WTC11 (cell line): ENCODE results near the gene CAPN7. TPM values are rescaled to one million over a fixed set of nuclear protein-coding genes. Genes with fewer than 3 reads are reported as not detected.

Experiments used
- ATAC-seq: fragments of 200-7000 bp; cut with Tn5 transposase; 2 replicates; pipeline ENCODE4 v1.10.0; 2021; ENCODE audit warnings: mild to moderate bottlenecking, moderate library complexity
- CTCF ChIA-PET: fragments of 300-600 bp; sonication (Branson Sonifier 250); formaldehyde crosslinking; loops from one replicate; lab custom pipeline; 2021; ENCODE audit warnings: antibody characterized with exemption; lab: Charles Lee
- POLR2A ChIA-PET: fragments of 350-600 bp; sonication (Branson Sonifier 250); formaldehyde crosslinking; loops from one replicate; lab custom pipeline; 2021; ENCODE audit warnings: antibody characterized with exemption; lab: Charles Lee
- DNase-seq: peaks from one replicate; pipeline ENCODE4 v3.0.0; 2021; ENCODE audit warnings: low spot score
- H3K27ac Mint-ChIP-seq: 2 replicates; pipeline ENCODE4 v1.8.0; 2021; ENCODE audit warnings: mixed read lengths
- H3K27me3 Mint-ChIP-seq: 2 replicates; pipeline ENCODE4 v1.8.0; 2021; ENCODE audit warnings: low read depth, mild to moderate bottlenecking, moderate library complexity, mixed read lengths
- H3K36me3 Mint-ChIP-seq: 2 replicates; pipeline ENCODE4 v1.8.0; 2021; ENCODE audit warnings: mixed read lengths
- H3K4me1 Mint-ChIP-seq: 2 replicates; pipeline ENCODE4 v1.8.0; 2022; ENCODE audit warnings: mixed read lengths
- H3K4me3 Mint-ChIP-seq: 2 replicates; pipeline ENCODE4 v1.8.0; 2021; ENCODE audit warnings: mild to moderate bottlenecking, moderate library complexity, mixed read lengths
- H3K9me3 Mint-ChIP-seq: 2 replicates; pipeline ENCODE4 v1.8.0; 2021; ENCODE audit warnings: mixed read lengths
- FOXP1 ChIP-seq: sonication (generic); formaldehyde crosslinking; IDR thresholded peaks from 2 replicates; pipeline ENCODE4 v1.8.0; 2022; ENCODE audit warnings: missing genetic modification reagents, mild to moderate bottlenecking, moderate library complexity, borderline replicate concordance
- GABPB1 ChIP-seq: sonication (generic); formaldehyde crosslinking; IDR thresholded peaks from 2 replicates; pipeline ENCODE4 v1.8.1; 2023; ENCODE audit warnings: mild to moderate bottlenecking, missing genetic modification reagents
- HMGA2 ChIP-seq: fragments of 250-450 bp; sonication (Bioruptor Pico); IDR thresholded peaks from 2 replicates; pipeline ENCODE4 v1.4.0; 2021; ENCODE audit warnings: mild to moderate bottlenecking, moderate library complexity
- IRF2 ChIP-seq: sonication (generic); formaldehyde crosslinking; IDR thresholded peaks from 2 replicates; pipeline ENCODE4 v1.8.0; 2022; ENCODE audit warnings: low read depth, missing genetic modification reagents, borderline replicate concordance
- JAZF1 ChIP-seq: fragments of 250-450 bp; sonication (Bioruptor Pico); IDR thresholded peaks from 2 replicates; pipeline ENCODE4 v1.9.0; 2021; ENCODE audit warnings: moderate library complexity, mild to moderate bottlenecking, inconsistent platforms
- JUN ChIP-seq: sonication (generic); formaldehyde crosslinking; IDR thresholded peaks from 2 replicates; pipeline ENCODE4 v1.8.0; 2023; ENCODE audit warnings: mild to moderate bottlenecking, missing genetic modification reagents
- MAX ChIP-seq: sonication (generic); formaldehyde crosslinking; IDR thresholded peaks from 2 replicates; pipeline ENCODE4 v1.8.0; 2022; ENCODE audit warnings: mild to moderate bottlenecking, missing genetic modification reagents
- MXD4 ChIP-seq: fragments of 250-450 bp; sonication (Bioruptor Pico); IDR thresholded peaks from 2 replicates; pipeline ENCODE4 v1.8.0; 2021; ENCODE audit warnings: mild to moderate bottlenecking, moderate library complexity, borderline replicate concordance
- NFATC4 ChIP-seq: fragments of 250-450 bp; sonication (Bioruptor Pico); IDR thresholded peaks from 2 replicates; pipeline ENCODE4 v1.9.0; 2021; ENCODE audit warnings: mild to moderate bottlenecking
- NFE2L1 ChIP-seq: sonication (generic); formaldehyde crosslinking; IDR thresholded peaks from 2 replicates; pipeline ENCODE4 v1.8.1; 2023; ENCODE audit warnings: missing genetic modification reagents
- TEAD1 ChIP-seq: sonication (generic); formaldehyde crosslinking; IDR thresholded peaks from 2 replicates; pipeline ENCODE4 v1.8.0; 2022; ENCODE audit warnings: mild to moderate bottlenecking, missing genetic modification reagents
- total RNA-seq: library from RNA; stranded (reverse); gene quantifications from 3 replicates; pipeline ENCODE4 v1.2.3, GENCODE V29; 2021
- TF ChIP-seq, protein P1 (sequence below): fragments of 250-450 bp; sonication (Bioruptor Pico); IDR thresholded peaks from 2 replicates; pipeline ENCODE4 v1.9.0; 2021; ENCODE audit warnings: mild to moderate bottlenecking
- TF ChIP-seq, protein P2 (sequence below): fragments of 250-450 bp; sonication (Bioruptor Pico); IDR thresholded peaks from 2 replicates; pipeline ENCODE4 v1.8.0; 2021; ENCODE audit warnings: mild to moderate bottlenecking
- TF ChIP-seq, protein P3 (sequence below): fragments of 250-450 bp; sonication (Bioruptor Pico); IDR thresholded peaks from 2 replicates; pipeline ENCODE4 v1.9.0; 2021; ENCODE audit warnings: mild to moderate bottlenecking
- TF ChIP-seq, protein P4 (sequence below): sonication (generic); formaldehyde crosslinking; IDR thresholded peaks from 2 replicates; pipeline ENCODE4 v1.8.1; 2022; ENCODE audit warnings: mild to moderate bottlenecking, moderate library complexity, missing genetic modification reagents
- TF ChIP-seq, protein P5 (sequence below): sonication (generic); formaldehyde crosslinking; IDR thresholded peaks from 2 replicates; pipeline ENCODE4 v1.8.0; 2023; ENCODE audit warnings: missing genetic modification reagents
- TF ChIP-seq, protein P6 (sequence below): sonication (generic); formaldehyde crosslinking; IDR thresholded peaks from 2 replicates; pipeline ENCODE4 v1.8.1; 2023; ENCODE audit warnings: mild to moderate bottlenecking, missing genetic modification reagents, borderline replicate concordance

CAPN7 gene
- total RNA-seq, 1 experiment from 2014 or later, result 16.8 TPM

- TF ChIP-seq, protein P1, sequence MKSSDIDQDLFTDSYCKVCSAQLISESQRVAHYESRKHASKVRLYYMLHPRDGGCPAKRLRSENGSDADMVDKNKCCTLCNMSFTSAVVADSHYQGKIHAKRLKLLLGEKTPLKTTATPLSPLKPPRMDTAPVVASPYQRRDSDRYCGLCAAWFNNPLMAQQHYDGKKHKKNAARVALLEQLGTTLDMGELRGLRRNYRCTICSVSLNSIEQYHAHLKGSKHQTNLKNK (CRISPR knock-in tag), result no peak
- TF ChIP-seq, protein P2, sequence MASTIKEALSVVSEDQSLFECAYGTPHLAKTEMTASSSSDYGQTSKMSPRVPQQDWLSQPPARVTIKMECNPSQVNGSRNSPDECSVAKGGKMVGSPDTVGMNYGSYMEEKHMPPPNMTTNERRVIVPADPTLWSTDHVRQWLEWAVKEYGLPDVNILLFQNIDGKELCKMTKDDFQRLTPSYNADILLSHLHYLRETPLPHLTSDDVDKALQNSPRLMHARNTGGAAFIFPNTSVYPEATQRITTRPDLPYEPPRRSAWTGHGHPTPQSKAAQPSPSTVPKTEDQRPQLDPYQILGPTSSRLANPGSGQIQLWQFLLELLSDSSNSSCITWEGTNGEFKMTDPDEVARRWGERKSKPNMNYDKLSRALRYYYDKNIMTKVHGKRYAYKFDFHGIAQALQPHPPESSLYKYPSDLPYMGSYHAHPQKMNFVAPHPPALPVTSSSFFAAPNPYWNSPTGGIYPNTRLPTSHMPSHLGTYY (CRISPR knock-in tag), result no peak
- TF ChIP-seq, protein P3, sequence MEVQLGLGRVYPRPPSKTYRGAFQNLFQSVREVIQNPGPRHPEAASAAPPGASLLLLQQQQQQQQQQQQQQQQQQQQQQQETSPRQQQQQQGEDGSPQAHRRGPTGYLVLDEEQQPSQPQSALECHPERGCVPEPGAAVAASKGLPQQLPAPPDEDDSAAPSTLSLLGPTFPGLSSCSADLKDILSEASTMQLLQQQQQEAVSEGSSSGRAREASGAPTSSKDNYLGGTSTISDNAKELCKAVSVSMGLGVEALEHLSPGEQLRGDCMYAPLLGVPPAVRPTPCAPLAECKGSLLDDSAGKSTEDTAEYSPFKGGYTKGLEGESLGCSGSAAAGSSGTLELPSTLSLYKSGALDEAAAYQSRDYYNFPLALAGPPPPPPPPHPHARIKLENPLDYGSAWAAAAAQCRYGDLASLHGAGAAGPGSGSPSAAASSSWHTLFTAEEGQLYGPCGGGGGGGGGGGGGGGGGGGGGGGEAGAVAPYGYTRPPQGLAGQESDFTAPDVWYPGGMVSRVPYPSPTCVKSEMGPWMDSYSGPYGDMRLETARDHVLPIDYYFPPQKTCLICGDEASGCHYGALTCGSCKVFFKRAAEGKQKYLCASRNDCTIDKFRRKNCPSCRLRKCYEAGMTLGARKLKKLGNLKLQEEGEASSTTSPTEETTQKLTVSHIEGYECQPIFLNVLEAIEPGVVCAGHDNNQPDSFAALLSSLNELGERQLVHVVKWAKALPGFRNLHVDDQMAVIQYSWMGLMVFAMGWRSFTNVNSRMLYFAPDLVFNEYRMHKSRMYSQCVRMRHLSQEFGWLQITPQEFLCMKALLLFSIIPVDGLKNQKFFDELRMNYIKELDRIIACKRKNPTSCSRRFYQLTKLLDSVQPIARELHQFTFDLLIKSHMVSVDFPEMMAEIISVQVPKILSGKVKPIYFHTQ (CRISPR knock-in tag), result no peak
- TF ChIP-seq JUN (CRISPR knock-in tag) (no peak), HMGA2 (CRISPR knock-in tag) (no peak), NFE2L1 (CRISPR knock-in tag) (no peak)
- TF ChIP-seq, protein P4, sequence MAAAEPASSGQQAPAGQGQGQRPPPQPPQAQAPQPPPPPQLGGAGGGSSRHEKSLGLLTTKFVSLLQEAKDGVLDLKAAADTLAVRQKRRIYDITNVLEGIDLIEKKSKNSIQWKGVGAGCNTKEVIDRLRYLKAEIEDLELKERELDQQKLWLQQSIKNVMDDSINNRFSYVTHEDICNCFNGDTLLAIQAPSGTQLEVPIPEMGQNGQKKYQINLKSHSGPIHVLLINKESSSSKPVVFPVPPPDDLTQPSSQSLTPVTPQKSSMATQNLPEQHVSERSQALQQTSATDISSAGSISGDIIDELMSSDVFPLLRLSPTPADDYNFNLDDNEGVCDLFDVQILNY (CRISPR knock-in tag), result no peak
- TF ChIP-seq, protein P5, sequence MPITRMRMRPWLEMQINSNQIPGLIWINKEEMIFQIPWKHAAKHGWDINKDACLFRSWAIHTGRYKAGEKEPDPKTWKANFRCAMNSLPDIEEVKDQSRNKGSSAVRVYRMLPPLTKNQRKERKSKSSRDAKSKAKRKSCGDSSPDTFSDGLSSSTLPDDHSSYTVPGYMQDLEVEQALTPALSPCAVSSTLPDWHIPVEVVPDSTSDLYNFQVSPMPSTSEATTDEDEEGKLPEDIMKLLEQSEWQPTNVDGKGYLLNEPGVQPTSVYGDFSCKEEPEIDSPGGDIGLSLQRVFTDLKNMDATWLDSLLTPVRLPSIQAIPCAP (CRISPR knock-in tag), result no peak
These were observed 24.5 kb upstream of the CAPN7 start (continued) for GRCh38 chr3:15181511-15181910.

GRCh38 chr3:15181963-15182362 lies 24.1 kb upstream of the CAPN7 start:
- H3K4me1 Mint-ChIP-seq, result peaks cover 35% of the 10 kb centered on the region
- POLR2A ChIA-PET, result interaction anchor here (0.6 kb wide), 2 partner anchors 27 to 32 kb away, joined by 3 to 5 read pairs; no protein-coding TSS in a partner anchor
- H3K27ac Mint-ChIP-seq, result no peak overlapping the region
- no peak overlapping the region for H3K4me3 Mint-ChIP-seq
- ATAC-seq (no peak), DNase-seq (no peak)
- peaks cover 2% of the 10 kb centered on the region; the same call in 1 of the 2 replicates for H3K27me3 Mint-ChIP-seq
- CTCF ChIA-PET, result interaction anchor here (0.6 kb wide), 1 partner anchor 24 kb away, joined by 3 read pairs; the partner anchor contains the start of gene CAPN7
- H3K9me3 Mint-ChIP-seq, result peaks cover 8% of the 10 kb centered on the region
- TF ChIP-seq MAX (CRISPR knock-in tag) (no peak), FOXP1 (CRISPR knock-in tag) (no peak), NFATC4 (CRISPR knock-in tag) (no peak), TEAD1 (CRISPR knock-in tag) (no peak), JAZF1 (CRISPR knock-in tag) (no peak), GABPB1 (no peak), MXD4 (no peak), IRF2 (no peak)
- TF ChIP-seq, protein P6, sequence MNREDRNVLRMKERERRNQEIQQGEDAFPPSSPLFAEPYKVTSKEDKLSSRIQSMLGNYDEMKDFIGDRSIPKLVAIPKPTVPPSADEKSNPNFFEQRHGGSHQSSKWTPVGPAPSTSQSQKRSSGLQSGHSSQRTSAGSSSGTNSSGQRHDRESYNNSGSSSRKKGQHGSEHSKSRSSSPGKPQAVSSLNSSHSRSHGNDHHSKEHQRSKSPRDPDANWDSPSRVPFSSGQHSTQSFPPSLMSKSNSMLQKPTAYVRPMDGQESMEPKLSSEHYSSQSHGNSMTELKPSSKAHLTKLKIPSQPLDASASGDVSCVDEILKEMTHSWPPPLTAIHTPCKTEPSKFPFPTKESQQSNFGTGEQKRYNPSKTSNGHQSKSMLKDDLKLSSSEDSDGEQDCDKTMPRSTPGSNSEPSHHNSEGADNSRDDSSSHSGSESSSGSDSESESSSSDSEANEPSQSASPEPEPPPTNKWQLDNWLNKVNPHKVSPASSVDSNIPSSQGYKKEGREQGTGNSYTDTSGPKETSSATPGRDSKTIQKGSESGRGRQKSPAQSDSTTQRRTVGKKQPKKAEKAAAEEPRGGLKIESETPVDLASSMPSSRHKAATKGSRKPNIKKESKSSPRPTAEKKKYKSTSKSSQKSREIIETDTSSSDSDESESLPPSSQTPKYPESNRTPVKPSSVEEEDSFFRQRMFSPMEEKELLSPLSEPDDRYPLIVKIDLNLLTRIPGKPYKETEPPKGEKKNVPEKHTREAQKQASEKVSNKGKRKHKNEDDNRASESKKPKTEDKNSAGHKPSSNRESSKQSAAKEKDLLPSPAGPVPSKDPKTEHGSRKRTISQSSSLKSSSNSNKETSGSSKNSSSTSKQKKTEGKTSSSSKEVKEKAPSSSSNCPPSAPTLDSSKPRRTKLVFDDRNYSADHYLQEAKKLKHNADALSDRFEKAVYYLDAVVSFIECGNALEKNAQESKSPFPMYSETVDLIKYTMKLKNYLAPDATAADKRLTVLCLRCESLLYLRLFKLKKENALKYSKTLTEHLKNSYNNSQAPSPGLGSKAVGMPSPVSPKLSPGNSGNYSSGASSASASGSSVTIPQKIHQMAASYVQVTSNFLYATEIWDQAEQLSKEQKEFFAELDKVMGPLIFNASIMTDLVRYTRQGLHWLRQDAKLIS (CRISPR knock-in tag), result no peak
- TF ChIP-seq, protein P2 (CRISPR knock-in tag), result no peak
- H3K36me3 Mint-ChIP-seq, result peaks cover 6% of the 10 kb centered on the region
